ENCODE data around the gene CLEC20A. TPM values are rescaled to one million over a fixed set of nuclear protein-coding genes. Genes with fewer than 3 reads are reported as not detected.

Gene CLEC20A
- total and polyA plus RNA-seq, 2 donors (not counting 1 experiment from before 2014, with no cell fraction given): 4.9 to 5.2 TPM

GRCh38 chr1:178502856-178503255 lies 6.1 kb upstream of the CLEC20A start:
- CTCF ChIA-PET: interaction anchor here (4.3 to 6.8 kb wide), 2 partner anchors 192 to 203 kb away, joined by 27 to 120 read pairs; no protein-coding TSS in a partner anchor
- H3K4me3 Mint-ChIP-seq: no peak overlapping the region
- H3K27ac Mint-ChIP-seq: no peak overlapping the region
- POLR2A ChIA-PET: no interaction called here
- H3K4me1 ChIP-seq (ENCODE audit: control insufficient read depth in 2 of 2, insufficient read depth in 2 of 2, low read length in 2 of 2): no peaks in the 10 kb centered on the region
- no peak overlapping the region for H3K4me3 ChIP-seq (ENCODE audit: control extremely low read depth in 1 of 5, extremely low read depth in 1 of 5, insufficient read depth in 1 of 5, low read depth in 2 of 5, low read length in 4 of 5)
- no peak for TF ChIP-seq CTCF (IDR thresholded peaks at IDR 0.05)
- TF ChIP-seq EZH2 (IDR thresholded peaks at IDR 0.05; ENCODE audit: borderline replicate concordance, insufficient read depth, low read depth, low read length, poor library complexity, severe bottlenecking): no peak
- no peak overlapping the region for H3K27ac ChIP-seq (ENCODE audit: low read length in 2 of 2)
- 100% methylated on average over 3 of the region's 5 CpGs for WGBS (ENCODE audit: insufficient coverage)
- no peaks in the 10 kb centered on the region for H3K9me3 Mint-ChIP-seq (ENCODE audit: insufficient read depth)
- H3K4me2 ChIP-seq (replicated peaks; ENCODE audit: low read depth, low read length, poor library complexity, severe bottlenecking): no peak overlapping the region
- no peaks in the 10 kb centered on the region for H4K20me1 ChIP-seq (ENCODE audit: control insufficient read depth, insufficient read depth, low read length, poor library complexity, severe bottlenecking)
- peaks cover 8% of the 10 kb centered on the region for H3K27me3 Mint-ChIP-seq
- ATAC-seq (ENCODE audit: low read depth) (no peak), DNase-seq (no peak)
- H3K9me3 ChIP-seq (ENCODE audit: control extremely low read depth in 1 of 3, control insufficient read depth in 2 of 3, insufficient read depth in 1 of 3, low read length in 2 of 3): no peaks in the 10 kb centered on the region
- intact Hi-C loops (cut with micrococcal nuclease): no loop called here
- no peaks in the 10 kb centered on the region for H3K79me2 ChIP-seq (ENCODE audit: control insufficient read depth, insufficient read depth, low read length)
- H2AFZ ChIP-seq (ENCODE audit: insufficient read depth, low read depth, low read length, poor library complexity, severe bottlenecking): no peak overlapping the region
- H3K27me3 ChIP-seq (replicated peaks in 1 of 4; ENCODE audit: control extremely low read depth in 1 of 4, control insufficient read depth in 3 of 4, insufficient read depth in 4 of 4, low read length in 3 of 4): peaks cover 0 to 7% (median 3%) of the 10 kb centered on the region in 4 experiments
- no peak overlapping the region for H3K9ac ChIP-seq (ENCODE audit: low read length)
- no peaks in the 10 kb centered on the region for H3K36me3 ChIP-seq (replicated peaks in 1 of 2; ENCODE audit: control extremely low read depth in 1 of 2, control insufficient read depth in 1 of 2, extremely low read depth in 1 of 2, insufficient read depth in 2 of 2, low read length in 1 of 2)
- no peaks in the 10 kb centered on the region for H3K4me1 Mint-ChIP-seq

- no peaks in the 10 kb centered on the region for H3K36me3 ChIP-seq (replicated peaks in 1 of 2; ENCODE audit: control extremely low read depth in 1 of 2, control insufficient read depth in 1 of 2, extremely low read depth in 1 of 2, insufficient read depth in 2 of 2, low read length in 1 of 2)
- DNase-seq (no peak), ATAC-seq (ENCODE audit: low read depth) (no peak)
- TF ChIP-seq EZH2 (IDR thresholded peaks at IDR 0.05; ENCODE audit: borderline replicate concordance, insufficient read depth, low read depth, low read length, poor library complexity, severe bottlenecking): no peak
- TF ChIP-seq CTCF (IDR thresholded peaks at IDR 0.05): no peak
- H3K9me3 ChIP-seq (ENCODE audit: control extremely low read depth in 1 of 3, control insufficient read depth in 2 of 3, insufficient read depth in 1 of 3, low read length in 2 of 3): no peaks in the 10 kb centered on the region
- no peaks in the 10 kb centered on the region for H3K4me1 ChIP-seq (ENCODE audit: control insufficient read depth in 2 of 2, insufficient read depth in 2 of 2, low read length in 2 of 2)
- H3K27ac ChIP-seq (ENCODE audit: low read length in 2 of 2): no peak overlapping the region
- no peaks in the 10 kb centered on the region for H3K79me2 ChIP-seq (ENCODE audit: control insufficient read depth, insufficient read depth, low read length)
- H4K20me1 ChIP-seq (ENCODE audit: control insufficient read depth, insufficient read depth, low read length, poor library complexity, severe bottlenecking): no peaks in the 10 kb centered on the region
- H3K27me3 ChIP-seq (replicated peaks in 1 of 4; ENCODE audit: control extremely low read depth in 1 of 4, control insufficient read depth in 3 of 4, insufficient read depth in 4 of 4, low read length in 3 of 4): peaks cover 0 to 7% (median 3%) of the 10 kb centered on the region in 4 experiments
- no peak overlapping the region for H3K4me3 Mint-ChIP-seq
- H3K9me3 Mint-ChIP-seq (ENCODE audit: insufficient read depth): no peaks in the 10 kb centered on the region
- no peaks in the 10 kb centered on the region for H3K4me1 Mint-ChIP-seq
- no peak overlapping the region for H3K4me2 ChIP-seq (replicated peaks; ENCODE audit: low read depth, low read length, poor library complexity, severe bottlenecking)
- no peak overlapping the region for H3K4me3 ChIP-seq (ENCODE audit: control extremely low read depth in 1 of 5, extremely low read depth in 1 of 5, insufficient read depth in 1 of 5, low read depth in 2 of 5, low read length in 4 of 5)
- H3K27ac Mint-ChIP-seq: no peak overlapping the region
- intact Hi-C loops (cut with micrococcal nuclease): no loop called here
- 90% methylated on average over 2 of the region's 3 CpGs for WGBS (ENCODE audit: insufficient coverage)
- peaks cover 8% of the 10 kb centered on the region for H3K27me3 Mint-ChIP-seq
- H3K9ac ChIP-seq (ENCODE audit: low read length): no peak overlapping the region
- no peak overlapping the region for H2AFZ ChIP-seq (ENCODE audit: insufficient read depth, low read depth, low read length, poor library complexity, severe bottlenecking)
- ChIA-PET CTCF (interaction anchor here (0.6 to 6.8 kb wide), 6 partner anchors 28 to 646 kb away, joined by 3 to 120 read pairs (median 4); no protein-coding TSS in a partner anchor), POLR2A (no interaction called here)
Measured at GRCh38 chr1:178502330-178502714, 5.6 kb upstream of the CLEC20A start.
